OCI-LY1 (cell line): Measurements from ENCODE around the gene SLC22A15.

Experiments used
- H2AFZ ChIP-seq: fragments of 200-600 bp; sonication (generic), shearing (Covaris generic); 2 replicates; pipeline ENCODE4 v1.6.0; 2014; ENCODE audit warnings: antibody characterized with exemption, mild to moderate bottlenecking, low read length
- H3F3A ChIP-seq: fragments of 200-600 bp; sonication (generic), shearing (Covaris generic); 2 replicates; pipeline ENCODE4 v1.6.0; 2014; ENCODE audit warnings: mild to moderate bottlenecking, antibody characterized with exemption, low read length, moderate library complexity; ENCODE audit not compliant: insufficient read depth
- H3K27ac ChIP-seq: fragments of 200-600 bp; sonication (generic); 2 replicates; pipeline ENCODE4 v1.5.1; 2014; ENCODE audit warnings: low read length, mixed run types, mild to moderate bottlenecking, low read depth; ENCODE audit not compliant: poor library complexity, severe bottlenecking
- H3K27me3 ChIP-seq: fragments of 200-600 bp; sonication (generic); 2 replicates; pipeline ENCODE4 v1.6.0; 2014; ENCODE audit warnings: antibody characterized with exemption, mild to moderate bottlenecking, low read length, moderate library complexity; ENCODE audit not compliant: insufficient read depth
- H3K36me3 ChIP-seq: fragments of 200-600 bp; sonication (generic); 2 replicates; pipeline ENCODE4 v1.6.1; 2014; ENCODE audit warnings: mild to moderate bottlenecking, antibody characterized with exemption, low read length, moderate library complexity, mixed read lengths; ENCODE audit not compliant: insufficient read depth
- H3K4me1 ChIP-seq: fragments of 200-600 bp; sonication (generic); 2 replicates; pipeline ENCODE4 v1.5.1; 2014; ENCODE audit warnings: mild to moderate bottlenecking, low read length, moderate library complexity; ENCODE audit not compliant: insufficient read depth, severe bottlenecking
- H3K4me2 ChIP-seq: fragments of 200-600 bp; sonication (generic), shearing (Covaris generic); 2 replicates; pipeline ENCODE4 v1.6.1; 2014; ENCODE audit warnings: low read length
- H3K4me3 ChIP-seq: fragments of 200-600 bp; sonication (generic); 2 replicates; pipeline ENCODE4 v1.5.1; 2014; ENCODE audit warnings: low read length, low read depth, mild to moderate bottlenecking, mixed read lengths; ENCODE audit not compliant: poor library complexity, severe bottlenecking
- H3K79me2 ChIP-seq: fragments of 200-600 bp; shearing (Covaris generic); 2 replicates; pipeline ENCODE4 v1.6.1; 2016; ENCODE audit warnings: mixed run types, low read length, mixed read lengths; ENCODE audit not compliant: insufficient read depth
- H3K9ac ChIP-seq: fragments of 200-600 bp; sonication (generic), shearing (Covaris generic); 2 replicates; pipeline ENCODE4 v1.6.1; 2014; ENCODE audit warnings: mild to moderate bottlenecking, low read length, mixed read lengths
- H3K9me2 ChIP-seq: fragments of 200-600 bp; sonication (generic), shearing (Covaris generic); 2 replicates; pipeline ENCODE4 v1.6.1; 2014; ENCODE audit warnings: low read depth, mild to moderate bottlenecking, low read length, mixed read lengths
- H3K9me3 ChIP-seq: fragments of 200-600 bp; shearing (Covaris generic); 2 replicates; pipeline ENCODE4 v1.6.1; 2014; ENCODE audit warnings: low read length, mixed read lengths
- H4K20me1 ChIP-seq: fragments of 200-600 bp; sonication (generic), shearing (Covaris generic); 2 replicates; pipeline ENCODE4 v1.6.0; 2016; ENCODE audit warnings: mild to moderate bottlenecking, low read length; ENCODE audit not compliant: insufficient read depth
- CTCF ChIP-seq: fragments of 200-600 bp; sonication (generic), shearing (Covaris generic); IDR thresholded peaks from 2 replicates; pipeline ENCODE4 v1.5.1; 2017; ENCODE audit warnings: mild to moderate bottlenecking, antibody characterized with exemption, low read length, moderate library complexity, mixed read lengths
- EZH2 ChIP-seq: fragments of 200-600 bp; sonication (generic), shearing (Covaris generic); IDR thresholded peaks from 2 replicates; pipeline ENCODE4 v1.8.0; 2017; ENCODE audit warnings: borderline replicate concordance, mixed run types, mild to moderate bottlenecking, antibody characterized with exemption, low read length, moderate library complexity, mixed read lengths

SLC22A15 gene

GRCh38 chr1:115978292-115978941, 2.1 kb downstream of the SLC22A15 start:
- Histone ChIP-seq H3K4me1 (no peaks in the 10 kb centered on the region), H3K4me3 (no peak overlapping the region), H3K36me3 (no peaks in the 10 kb centered on the region), H3K27ac (no peak overlapping the region), H3K9ac (no peak overlapping the region), H3K9me3 (no peaks in the 10 kb centered on the region), H3K9me2 (no peaks in the 10 kb centered on the region), H3K79me2 (no peaks in the 10 kb centered on the region), H3F3A (no peaks in the 10 kb centered on the region), H3K4me2 (no peak overlapping the region), H3K27me3 (no peaks in the 10 kb centered on the region), H2AFZ (no peak overlapping the region), H4K20me1 (no peaks in the 10 kb centered on the region)
- TF ChIP-seq EZH2 (no peak), CTCF (no peak)

- Histone ChIP-seq H4K20me1 (no peaks in the 10 kb centered on the region), H3F3A (no peaks in the 10 kb centered on the region), H3K4me2 (no peak overlapping the region), H3K9ac (no peak overlapping the region), H3K36me3 (no peaks in the 10 kb centered on the region), H3K27ac (no peak overlapping the region), H2AFZ (no peak overlapping the region), H3K27me3 (no peaks in the 10 kb centered on the region), H3K9me3 (no peaks in the 10 kb centered on the region), H3K79me2 (no peaks in the 10 kb centered on the region), H3K9me2 (no peaks in the 10 kb centered on the region), H3K4me1 (no peaks in the 10 kb centered on the region), H3K4me3 (no peak overlapping the region)
- TF ChIP-seq CTCF = no peak
- no peak for TF ChIP-seq EZH2
These were observed 3.8 kb downstream of the SLC22A15 start for GRCh38 chr1:115980156-115980555.

GRCh38 chr1:115980998-115981993, 5.0 kb downstream of the SLC22A15 start:
- H3K27me3 ChIP-seq = no peaks in the 10 kb centered on the region
- peak; percentile 77 for TF ChIP-seq CTCF
- TF ChIP-seq EZH2 = no peak
- no peaks in the 10 kb centered on the region for H4K20me1 ChIP-seq
- no peaks in the 10 kb centered on the region for H3K4me1 ChIP-seq
- H3K9me2 ChIP-seq = no peaks in the 10 kb centered on the region
- H3K4me2 ChIP-seq = no peak overlapping the region
- H3K36me3 ChIP-seq = no peaks in the 10 kb centered on the region
- H3K4me3 ChIP-seq = no peak overlapping the region
- no peaks in the 10 kb centered on the region for H3K9me3 ChIP-seq
- no peak overlapping the region for H3K27ac ChIP-seq
- H3K79me2 ChIP-seq = no peaks in the 10 kb centered on the region
- no peak overlapping the region for H3K9ac ChIP-seq
- H2AFZ ChIP-seq = no peak overlapping the region
- H3F3A ChIP-seq = no peaks in the 10 kb centered on the region
